Epithelial cell of esophagus (primary cell): Measurements from ENCODE around the gene FADS6.

Source experiments
- DNase-seq: peaks from one replicate; pipeline ENCODE4 v3.0.0; 2010; ENCODE audit warnings: low read depth
- H3K4me3 ChIP-seq: 2 replicates; pipeline ENCODE4 v1.5.1; 2011; ENCODE audit warnings: mild to moderate bottlenecking, low read length, control low read depth
- TF ChIP-seq, protein P1 (sequence below): IDR thresholded peaks from 2 replicates; pipeline ENCODE4 v1.5.1; 2011; ENCODE audit warnings: low read depth, mild to moderate bottlenecking, low read length, control low read depth, inconsistent platforms; ENCODE audit not compliant: insufficient read depth; ENCODE audit errors: missing control alignments

The FADS6 gene

DNA sequence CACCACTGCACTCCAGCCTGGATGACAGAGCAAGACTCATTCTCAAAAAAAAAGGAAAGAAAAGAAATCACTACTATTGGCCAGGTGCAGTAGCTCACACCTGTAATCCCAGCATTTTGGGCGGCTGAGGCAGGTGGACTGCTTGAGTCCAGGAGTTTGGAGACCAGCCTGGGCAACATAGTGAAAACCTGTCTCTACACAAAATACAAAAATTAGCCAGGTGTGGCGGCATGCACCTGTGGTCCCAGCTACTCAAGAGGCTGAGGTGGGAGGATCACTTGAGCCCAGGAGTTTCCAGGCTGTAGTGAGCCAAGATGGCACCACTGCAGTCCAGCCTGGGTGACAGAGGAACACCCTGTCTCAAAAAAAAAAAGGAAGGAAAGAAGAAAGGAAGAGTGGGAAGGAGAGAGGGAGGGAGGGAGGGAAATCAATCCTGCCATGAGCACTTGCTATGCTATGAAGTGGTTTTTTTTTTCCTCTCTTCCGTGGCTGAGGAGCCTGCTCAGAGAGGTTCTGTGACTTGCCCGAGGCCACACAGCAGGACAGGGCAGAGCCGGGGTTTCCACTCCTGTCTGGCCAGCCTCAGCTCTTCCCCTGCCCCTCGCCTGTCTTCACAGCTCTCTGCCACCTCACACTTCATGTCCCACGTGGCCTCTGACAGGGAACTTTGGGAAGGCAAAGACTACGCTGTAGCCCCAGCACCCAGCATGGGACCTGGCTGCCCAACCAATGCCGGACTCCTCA lies 44.6 kb downstream of the FADS6 start:
- DNase-seq: no peak
- H3K4me3 ChIP-seq: no peak overlapping the region
- TF ChIP-seq, protein P1, sequence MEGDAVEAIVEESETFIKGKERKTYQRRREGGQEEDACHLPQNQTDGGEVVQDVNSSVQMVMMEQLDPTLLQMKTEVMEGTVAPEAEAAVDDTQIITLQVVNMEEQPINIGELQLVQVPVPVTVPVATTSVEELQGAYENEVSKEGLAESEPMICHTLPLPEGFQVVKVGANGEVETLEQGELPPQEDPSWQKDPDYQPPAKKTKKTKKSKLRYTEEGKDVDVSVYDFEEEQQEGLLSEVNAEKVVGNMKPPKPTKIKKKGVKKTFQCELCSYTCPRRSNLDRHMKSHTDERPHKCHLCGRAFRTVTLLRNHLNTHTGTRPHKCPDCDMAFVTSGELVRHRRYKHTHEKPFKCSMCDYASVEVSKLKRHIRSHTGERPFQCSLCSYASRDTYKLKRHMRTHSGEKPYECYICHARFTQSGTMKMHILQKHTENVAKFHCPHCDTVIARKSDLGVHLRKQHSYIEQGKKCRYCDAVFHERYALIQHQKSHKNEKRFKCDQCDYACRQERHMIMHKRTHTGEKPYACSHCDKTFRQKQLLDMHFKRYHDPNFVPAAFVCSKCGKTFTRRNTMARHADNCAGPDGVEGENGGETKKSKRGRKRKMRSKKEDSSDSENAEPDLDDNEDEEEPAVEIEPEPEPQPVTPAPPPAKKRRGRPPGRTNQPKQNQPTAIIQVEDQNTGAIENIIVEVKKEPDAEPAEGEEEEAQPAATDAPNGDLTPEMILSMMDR: no peak

DNA sequence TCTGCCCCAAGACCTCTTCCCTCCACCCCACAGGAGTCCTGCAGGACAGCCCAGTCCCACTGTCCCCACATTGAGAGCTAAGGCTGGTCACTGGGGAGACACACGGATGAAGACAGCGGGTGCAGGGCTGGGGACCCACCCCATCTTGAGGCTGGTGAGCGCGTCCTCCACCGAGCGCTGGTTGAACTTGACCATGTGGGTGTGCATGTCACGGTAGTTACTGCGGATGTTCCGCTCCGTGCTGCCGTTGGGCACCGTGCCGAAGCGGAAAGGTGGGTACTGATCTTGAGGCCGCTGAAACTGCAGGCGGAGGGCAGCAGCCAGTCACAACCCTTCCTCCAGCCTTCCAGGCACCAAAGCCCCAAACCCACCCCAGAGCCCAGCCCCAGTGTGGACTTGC lies 46.8 kb downstream of the FADS6 start:
- H3K4me3 ChIP-seq: no peak overlapping the region
- DNase-seq: no peak
- TF ChIP-seq, protein P1: no peak

DNA sequence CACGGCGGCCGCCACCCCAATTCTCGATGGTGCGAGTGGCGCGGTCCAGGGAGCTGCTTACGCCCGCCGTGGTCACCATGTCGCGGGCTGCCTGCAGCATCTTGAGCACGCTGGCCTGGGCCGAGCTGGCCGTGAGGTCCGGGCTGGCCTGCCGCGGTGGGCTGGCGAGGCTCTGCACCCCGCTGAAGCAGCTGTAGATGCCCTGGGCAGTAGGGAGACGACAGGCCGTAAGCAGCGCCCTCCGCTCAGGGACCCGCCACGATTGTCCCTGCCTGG lies 50.1 kb downstream of the FADS6 start:
- TF ChIP-seq, protein P1: no peak
- DNase-seq: no peak
- no peak overlapping the region for H3K4me3 ChIP-seq

DNA sequence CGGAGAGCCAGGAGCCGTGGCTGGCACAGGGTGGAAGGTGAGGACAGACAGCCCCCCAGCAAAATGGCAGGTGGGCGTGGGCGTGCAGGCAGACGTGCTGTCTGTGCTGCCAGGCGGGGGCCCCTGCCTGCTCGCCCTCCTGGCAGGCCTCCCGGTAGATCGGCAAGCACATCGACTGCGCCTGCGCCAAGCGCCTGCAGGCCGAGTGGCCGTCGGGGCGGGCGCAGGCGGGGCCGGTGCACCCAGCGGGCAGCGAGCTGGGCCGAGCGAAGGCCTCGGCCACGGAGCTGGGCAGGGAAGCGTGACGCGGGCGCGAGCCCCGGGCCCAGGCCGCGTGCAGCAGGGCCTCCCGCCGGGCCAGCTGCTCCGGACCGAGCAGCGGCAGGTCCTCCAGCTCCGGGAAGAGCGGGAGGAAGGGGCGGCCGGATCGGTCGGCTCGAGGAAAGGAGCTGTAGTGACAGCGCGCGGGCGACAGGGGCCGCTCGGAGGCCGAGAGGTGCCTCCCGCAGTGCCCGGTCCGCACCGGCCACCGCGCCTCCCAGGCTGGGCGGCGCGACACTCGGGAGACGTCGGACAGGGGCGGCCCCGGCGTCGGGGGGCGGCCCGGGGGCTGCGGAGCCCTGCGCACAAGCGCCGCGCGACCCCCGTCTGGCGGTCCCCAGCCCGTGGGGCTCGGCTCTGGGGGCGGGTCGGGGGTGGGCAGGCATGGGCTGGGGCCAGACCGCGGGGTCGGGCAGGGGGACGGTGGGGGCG lies 50.7 kb downstream of the FADS6 start:
- DNase-seq: peak; percentile 44
- TF ChIP-seq, protein P1: peak; percentile 35
- H3K4me3 ChIP-seq: no peak overlapping the region

DNA sequence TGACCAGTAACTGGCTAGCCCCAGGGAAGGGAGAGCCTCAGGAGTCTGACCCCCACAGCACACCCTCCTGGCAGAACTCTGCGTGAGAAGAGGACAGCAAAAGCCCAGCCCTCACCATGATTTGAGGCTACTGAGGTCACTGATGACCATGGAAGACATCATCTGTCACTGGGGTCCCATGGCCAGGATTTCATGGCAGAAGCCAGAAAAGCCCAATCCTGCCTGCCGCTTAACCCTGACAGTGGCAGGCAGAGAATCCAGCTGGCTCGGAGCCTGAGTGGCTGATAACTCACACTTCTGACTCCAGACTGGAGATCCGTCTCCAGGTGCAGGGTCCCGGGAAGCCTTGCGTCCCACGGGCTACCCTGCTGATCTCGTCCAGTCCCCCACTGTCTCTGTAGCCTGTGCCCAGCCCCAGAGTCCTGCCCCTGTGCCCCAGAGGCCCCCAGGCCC lies 51.3 kb downstream of the FADS6 start:
- H3K4me3 ChIP-seq: no peak overlapping the region
- TF ChIP-seq, protein P1: no peak

DNA sequence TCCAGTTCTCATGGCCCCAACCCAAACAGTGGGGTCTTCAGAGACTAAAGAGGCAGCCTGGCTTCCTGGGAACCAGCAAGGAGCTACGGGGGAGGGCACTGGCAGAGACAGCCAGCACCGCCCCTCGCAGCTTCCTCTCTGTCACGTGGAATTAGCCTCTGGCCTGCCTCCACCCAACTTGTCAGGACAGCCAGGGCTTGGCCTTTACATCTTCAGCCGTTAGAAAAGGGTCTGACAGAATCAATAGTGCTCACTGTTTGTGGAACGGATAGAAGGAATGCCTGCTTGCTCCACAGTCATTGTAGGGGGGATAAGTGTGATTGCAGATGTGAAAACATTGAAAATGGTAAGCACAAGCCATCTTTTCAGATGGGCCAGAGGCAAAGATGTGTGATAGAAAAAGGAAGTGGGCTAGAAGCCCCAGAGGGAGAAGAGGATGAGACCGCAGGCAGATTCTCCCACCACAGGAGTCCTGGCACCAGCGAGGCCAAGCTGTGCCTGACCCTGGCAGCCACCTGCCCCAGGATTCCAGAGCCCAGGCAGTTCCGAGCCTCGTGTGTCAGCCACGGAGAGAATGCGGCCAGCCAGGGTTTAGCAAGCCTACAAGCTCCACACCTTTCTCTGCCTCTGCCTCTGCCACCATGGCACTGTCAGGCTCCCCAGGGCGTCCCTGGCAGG lies 52.3 kb downstream of the FADS6 start:
- H3K4me3 ChIP-seq: no peak overlapping the region
- DNase-seq: peak; percentile 18
- TF ChIP-seq, protein P1: no peak

More for the DNA sequence above, 51.3 kb downstream of the FADS6 start:
- no peak for DNase-seq
